ENCODE measurements around the gene CENPF.
"Not testable (repeated sequence)": the region's sequence is repeated elsewhere in the genome, so short reads cannot be mapped to it uniquely, and the experiment has no call there.

The CENPF gene

DNA sequence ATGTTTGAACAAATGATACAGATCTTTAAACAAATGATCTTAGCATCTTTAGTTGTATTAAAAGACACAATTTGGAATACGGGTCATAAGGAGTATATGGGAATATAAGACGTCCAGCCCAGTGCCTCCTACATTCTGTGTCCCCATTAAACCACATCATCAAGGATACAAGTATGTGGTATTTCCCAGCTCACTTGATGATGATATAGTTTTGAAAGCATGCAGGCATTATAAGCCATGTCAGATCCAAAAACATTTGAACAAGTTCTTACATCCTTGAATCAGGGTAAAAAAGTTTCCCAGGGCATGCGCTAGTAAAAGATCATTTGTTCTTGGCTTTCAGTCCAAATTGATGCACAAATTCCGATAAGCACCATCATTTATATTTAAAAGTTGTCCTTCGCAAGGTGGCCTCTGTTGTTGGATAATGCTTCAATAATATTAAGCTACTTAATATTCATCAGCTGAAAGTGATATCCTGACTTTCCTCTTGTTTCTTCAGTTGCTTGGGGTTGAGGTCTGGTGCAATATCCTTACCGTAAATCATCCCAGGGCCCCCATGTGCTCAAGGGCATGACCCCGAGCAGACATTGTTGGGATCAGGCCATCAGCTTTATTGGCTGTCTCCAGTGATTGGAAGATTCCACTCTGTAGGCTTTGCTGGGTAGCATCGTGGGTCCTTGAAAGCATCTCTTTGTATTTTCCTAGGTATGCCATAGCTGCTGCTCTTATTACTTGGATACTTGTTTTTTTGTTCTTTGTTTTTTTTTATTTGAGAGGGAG, 61.8 kb downstream of the CENPF start:
- DNase-seq = no peak

DNA sequence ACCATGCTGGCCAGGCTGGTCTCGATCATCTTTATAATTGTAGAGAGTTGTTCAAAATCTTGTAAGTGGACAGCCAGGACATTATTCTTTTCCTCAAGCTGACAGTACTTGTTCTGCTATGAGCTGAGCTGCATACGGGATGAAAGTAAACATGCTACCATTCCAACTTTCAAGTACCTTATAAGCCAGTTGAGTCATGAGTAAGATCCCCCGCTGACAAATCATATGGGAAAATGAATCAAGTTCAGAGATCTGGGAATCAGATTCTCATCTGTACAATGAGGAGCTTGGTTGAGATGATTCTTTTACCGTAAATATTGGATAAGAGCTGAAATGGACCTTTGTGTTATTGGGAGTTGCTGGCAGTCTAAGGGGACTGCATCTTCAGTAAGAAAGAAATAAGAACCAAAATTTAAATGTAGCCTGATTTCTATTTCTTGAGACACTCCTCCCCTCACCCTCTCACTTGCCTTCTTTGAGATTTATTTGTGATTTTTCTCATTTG, 62.7 kb downstream of the CENPF start:
- no peak for DNase-seq

DNA sequence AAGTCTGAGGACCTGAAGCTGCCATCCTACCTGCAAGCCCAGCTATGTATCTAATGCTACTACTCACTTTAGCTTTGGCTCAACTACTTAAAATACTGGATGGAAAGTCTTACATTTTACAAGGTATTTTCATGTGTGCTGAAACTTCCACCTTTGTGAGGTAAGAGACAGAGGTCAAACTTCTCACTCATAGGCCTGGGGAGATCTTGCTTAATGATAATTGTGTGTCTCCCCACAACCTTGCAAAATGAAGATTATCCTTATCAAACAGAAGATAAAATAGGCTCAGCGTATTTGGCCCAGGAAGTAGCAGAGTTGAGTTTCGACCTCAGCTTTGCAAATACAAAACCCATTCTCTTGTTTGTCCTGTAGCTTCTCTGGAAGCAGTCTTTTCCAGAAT, 63.7 kb downstream of the CENPF start:
- no peak for DNase-seq

DNA sequence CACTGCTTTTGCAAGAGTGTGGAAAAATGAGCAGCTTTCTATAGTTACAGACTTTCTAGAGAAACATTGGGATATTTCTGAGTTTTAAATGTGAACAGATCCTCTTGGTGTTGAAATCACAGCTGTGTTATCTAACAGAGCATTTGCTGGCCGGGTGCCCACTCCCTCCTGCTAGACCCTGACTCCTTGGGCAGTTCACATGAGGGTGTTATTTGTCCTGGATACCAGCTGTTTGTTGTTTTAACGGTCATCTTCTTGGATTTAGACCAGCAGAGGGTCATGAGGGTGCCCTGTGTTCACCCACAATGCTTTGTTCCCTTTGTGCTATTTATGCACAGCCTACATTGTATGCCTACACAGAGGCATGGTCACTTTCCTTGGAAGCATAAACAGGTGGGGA, 67.1 kb downstream of the CENPF start:
- no peak for DNase-seq

DNA sequence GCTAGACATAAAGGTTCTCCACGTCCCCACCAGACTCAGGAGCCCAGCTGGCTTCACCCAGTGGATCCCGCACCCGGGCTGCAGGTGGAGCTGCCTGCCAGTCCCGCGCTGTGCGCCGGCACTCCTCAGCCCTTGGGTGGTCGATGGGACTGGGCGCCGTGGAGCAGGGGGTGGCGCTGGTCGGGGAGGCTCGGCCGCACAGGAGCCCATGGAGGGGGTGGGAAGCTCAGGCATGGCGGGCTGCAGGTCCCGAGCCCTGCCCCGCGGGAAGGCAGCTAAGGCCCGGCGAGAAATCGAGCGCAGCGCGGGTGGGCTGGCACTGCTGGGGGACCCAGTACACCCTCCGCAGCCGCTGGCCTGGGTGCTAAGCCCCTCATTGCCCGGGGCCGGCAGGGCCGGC, 70.0 kb downstream of the CENPF start:
- DNase-seq = not testable (repeated sequence)

DNA sequence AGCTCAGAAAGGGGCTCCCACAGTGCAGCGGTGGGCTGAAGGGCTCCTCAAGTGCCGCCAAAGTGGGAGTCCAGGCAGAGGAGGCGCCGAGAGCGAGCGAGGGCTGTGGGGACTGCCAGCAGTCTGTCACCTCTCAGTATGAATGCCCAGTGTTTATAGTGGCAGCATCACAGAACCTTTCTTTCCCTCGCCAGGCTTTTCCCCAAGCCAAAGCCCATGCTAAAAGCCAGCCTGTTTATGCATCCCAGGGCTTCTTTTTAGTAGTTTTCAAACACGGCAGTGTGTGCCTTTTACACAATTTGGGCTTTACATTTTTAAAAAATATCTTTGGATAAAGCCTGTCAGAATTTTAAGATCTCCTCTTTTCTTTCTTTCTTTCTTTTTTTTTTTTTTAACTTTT, 70.6 kb downstream of the CENPF start:
- no peak for DNase-seq

DNA sequence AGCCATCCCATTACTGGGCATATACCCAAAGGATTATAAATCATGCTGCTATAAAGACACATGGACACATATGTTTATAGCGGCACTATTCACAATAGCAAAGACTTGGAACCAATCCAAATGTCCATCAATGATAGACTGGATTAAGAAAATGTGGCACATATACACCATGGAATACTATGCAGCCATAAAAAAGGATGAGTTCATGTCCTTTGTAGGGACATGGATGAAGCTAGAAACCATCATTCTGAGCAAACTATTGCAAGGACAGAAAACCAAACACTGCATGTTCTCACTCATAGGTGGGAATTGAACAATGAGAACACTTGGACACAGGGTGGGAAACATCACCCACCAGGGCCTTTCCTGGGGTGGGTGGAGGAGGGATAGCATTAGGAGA, 72.5 kb downstream of the CENPF start:
- DNase-seq = not testable (repeated sequence)

DNA sequence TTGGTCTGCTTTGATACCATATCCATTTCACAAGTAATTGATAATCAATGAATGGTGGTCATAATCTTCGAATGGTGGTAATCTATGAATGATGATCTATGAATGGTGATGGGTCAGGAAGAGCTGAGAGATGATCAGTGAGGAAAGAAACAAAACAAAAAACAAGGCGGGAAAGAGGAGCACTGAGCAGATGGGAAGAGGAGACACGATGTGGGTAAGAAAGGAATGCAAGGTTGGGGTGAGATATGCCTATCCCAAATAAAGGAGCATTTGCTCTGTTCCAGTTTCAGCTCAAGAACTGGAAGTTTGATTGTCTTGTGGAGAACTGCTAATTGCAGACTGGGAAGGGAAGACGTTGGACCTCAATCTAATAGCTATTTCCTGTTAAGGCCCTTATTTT, 73.8 kb downstream of the CENPF start:
- no peak for DNase-seq

DNA sequence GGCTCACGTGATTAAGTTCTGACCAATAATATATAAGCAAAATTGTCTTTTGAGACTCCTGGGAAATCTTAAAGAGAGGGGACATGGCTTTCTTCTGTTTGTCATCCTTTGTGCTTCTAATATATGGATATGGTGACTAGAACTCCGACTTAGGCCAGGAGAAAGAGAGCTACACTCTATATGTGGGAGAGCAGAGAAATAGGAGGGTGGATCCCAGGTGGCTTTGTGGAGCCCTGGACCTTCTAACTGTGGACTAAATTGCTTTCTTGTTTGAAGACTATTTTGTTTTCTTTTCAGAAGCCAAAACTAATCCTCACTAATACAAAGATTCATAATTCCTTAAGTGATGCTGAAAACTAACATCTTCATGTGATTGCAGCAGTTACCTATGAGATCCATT, 75.0 kb downstream of the CENPF start:
- DNase-seq = no peak

DNA sequence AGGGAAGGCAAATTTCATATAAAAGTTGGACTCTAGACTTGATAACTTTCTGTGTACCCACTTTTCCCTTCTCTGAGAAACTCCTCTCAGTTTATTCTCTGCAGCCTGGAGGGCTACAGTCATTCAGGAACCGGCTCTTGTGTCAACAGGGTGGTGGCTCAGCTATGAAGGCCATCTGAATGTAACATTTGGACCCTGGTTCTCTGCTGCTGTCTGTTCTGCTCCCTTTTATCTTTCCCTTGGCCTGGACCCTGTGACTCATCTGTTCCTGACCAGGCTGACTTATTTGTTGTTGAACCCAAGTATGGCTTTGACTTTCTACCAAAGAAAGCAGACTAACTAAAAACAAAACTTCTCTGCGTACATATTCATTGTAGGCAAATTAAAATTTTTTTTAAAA, 75.4 kb downstream of the CENPF start:
- DNase-seq = no peak

DNA sequence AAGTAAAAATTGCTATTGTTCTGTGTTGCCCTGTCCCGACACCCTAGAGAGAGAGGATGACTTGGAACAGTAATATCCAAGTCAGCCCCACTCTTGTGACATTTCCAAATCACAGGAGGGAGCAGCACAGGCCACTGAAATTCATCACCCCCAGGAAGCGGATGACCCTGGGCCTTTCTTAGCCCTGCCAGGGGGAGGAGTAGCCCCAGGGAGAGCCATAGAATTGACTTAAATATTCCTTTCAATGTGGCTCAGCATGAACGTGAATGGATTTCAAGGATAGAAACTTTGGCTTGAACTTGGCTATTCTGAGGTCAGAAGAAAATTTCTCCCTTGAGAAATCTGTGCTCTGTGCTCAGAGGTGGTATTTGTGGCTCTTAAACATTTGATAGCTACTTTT, 80.6 kb downstream of the CENPF start:
- no peak for DNase-seq

DNA sequence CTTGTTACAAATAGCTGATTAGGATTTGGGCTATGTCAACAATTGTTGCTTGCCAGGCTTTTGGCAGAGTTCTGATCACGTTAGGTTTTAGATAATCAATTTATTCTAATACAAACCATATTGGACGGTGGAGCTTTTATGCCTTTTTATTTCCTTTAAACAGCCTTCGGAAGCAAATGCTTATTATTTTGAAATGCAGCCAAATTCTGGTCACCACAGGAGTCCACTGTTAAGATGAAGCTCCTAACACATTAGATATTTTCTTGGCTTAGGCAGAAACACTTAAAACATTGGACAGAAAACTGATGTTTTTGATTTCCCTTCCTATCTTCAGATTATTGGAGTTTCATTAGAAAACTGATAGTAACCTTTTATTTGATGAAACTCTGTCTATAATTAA, 82.9 kb downstream of the CENPF start:
- no peak for DNase-seq

DNA sequence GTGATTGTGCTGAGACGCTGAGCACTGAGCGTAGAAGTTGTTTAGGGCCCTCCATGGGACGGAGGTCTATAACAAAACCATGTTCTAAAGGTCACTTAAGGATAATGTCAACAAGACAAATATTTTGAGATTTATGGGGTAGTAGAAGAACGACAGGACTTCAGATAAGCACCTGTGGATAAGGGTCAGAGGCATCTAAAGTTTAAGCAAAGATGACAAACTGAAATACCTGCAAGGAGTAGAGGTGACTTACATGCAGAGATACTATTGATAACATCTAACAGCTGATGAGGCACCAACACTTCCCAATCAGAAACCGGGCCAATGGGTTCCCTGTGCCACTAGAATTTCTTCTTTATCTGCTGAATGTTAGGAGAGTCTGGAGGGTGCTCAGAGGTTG, 83.5 kb downstream of the CENPF start:
- DNase-seq = no peak

DNA sequence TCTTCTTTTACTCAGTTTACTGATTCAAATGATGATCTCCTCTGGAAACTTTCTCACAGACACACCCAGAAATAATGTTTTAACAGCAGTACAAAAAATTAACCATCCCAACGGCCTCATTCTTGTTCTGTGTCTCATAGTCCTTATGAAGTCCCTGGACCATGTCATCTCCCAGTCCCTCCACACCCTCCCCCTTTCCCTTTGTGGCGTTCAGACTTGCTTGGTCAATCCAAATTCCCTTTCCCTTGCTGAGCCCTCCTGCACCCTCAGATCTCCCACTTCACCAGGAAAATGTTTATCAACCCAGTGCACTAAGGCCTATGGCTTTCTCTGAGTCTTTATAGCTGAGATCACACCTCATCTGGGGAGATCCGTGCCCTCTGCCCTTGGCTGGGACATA, 85.9 kb downstream of the CENPF start:
- DNase-seq = no peak

DNA sequence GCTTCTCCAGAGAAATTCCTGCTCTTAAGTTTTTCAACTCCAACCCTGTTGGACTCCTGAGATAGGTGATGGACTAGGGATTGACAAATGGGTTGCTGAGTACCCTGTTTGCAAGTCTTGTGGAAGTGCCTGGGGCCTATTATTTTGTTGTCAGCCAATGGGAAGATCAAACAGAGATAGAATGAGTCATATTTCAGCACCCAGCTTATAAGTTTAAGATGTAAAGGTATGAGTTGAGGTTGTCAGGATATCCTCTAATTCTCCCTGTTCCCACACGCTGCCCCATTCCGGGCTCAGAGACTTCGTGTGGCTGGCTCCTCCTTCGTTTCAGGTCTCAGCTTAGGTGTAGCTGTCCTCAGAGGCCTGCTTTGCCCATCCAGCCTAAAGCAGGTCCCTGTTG, 91.8 kb downstream of the CENPF start:
- no peak for DNase-seq

DNA sequence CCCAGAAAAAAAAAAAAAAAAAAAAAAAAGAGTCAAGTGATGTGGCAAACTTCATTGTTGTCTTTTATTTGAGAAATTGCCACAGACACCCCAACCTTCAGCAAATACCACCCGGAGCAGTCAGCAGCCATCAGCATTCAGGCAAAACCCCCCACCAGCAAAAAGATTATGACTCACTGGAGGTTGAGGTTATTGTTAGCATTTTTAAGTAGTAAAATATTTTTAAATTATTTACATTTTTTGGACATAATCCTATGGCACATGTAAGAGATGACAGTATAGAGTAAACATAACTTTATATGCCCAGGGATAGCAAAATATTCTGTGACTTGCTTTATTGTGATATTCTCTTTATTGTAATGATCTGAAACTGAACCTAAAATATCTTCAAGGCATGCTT, 95.6 kb downstream of the CENPF start:
- DNase-seq = no peak

DNA sequence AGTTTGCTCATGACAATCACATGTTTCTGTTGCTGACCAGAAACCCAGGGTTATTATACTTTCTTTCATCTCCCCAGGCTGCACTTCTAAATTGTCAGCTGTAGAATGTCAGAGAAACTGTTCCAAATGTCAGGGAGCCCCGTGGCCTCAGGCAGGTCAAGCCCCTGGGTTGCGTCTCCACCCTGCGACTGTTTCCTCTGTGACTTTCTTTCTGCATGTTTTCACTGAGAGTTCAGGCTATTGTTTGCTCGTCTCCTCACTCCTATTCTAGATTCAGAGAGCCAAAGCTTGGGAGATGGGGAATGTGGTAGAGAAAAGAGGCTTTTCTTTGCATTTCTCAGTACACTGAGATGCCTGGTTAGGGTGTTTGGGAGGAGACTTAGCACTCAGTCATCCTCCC, 97.4 kb downstream of the CENPF start:
- DNase-seq = no peak

DNA sequence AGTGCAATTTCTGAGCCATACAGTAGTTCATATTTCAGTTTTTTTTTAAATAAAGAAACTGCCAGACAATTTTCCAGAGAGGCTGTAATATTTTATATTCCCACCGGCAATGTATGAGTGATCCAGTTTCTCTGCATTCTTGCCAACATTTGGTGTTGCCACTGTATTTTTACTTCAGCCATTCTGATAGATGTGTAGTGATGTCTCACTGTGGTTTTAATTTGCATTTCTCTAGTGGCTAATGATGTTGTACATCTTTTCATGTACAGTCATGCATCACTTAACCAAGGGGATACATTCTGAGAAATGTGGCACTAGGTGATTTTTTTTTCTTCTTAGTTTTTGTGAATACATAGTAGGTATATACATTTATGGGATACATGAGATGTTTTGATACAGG, 99.6 kb downstream of the CENPF start:
- DNase-seq = no peak

DNA sequence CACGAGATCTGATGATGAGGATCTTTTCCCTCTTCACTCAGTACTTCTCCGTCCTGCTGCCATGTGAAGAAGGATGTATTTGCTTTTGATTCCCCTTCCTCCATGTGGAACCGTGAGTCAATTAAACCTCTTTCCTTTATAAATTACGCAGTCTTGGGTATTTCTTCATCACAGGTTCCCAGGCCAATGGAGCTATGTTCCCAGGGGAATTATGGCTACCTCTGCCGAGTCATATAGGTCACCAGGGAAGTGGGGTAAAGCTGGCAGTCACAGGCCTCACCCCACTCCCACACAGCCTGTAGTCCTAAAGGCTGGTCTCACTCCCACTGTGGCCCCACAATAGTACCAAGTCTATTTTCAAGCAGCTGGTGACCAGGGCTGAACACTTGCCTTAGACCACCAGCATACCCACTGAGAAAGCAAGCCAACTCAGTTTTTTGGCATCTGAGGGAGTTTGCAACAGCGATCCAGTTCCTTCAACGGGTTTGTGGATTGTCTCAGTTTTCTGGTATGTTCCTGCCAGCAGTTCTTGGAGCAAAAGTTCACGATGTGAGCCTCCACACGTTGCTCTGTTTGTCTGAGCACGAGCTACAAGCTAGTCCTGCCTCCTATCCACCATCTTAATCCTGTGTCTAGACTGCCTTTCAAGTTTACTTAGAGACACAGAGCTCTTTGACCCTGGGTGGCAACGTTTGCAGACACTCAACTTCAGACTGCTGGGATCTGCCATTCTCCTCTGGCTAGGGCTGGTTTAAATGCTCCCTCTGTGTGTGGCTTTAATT, 104.5 kb downstream of the CENPF start:
- DNase-seq = no peak

DNA sequence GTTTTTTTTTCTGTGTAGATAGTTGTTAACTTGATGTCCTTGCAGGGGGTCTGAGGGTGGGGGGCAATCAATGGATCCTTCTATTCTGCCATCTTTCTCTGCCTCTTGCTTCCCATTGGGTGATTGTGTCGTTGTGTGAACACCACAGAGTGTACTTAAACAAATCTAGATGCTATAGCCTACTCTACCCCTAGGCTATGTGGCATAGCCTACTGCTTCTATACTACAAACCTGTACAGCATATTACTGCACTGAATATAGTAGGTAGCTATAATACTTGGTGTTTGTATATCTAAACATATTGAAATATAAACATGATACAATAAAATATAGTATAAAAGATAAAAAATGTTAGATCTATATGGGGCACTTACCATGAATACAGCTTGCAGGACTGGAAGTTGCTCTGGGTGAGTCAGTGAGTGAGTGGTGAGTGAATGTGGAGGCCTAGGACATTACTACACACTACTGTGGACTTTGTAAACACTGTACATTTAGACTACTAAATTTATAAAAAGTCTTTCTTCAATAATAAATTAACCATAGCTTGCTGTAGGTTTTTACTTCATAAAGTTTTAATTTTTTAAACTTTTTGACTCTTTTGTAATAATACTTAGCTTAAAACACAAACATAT, 105.4 kb downstream of the CENPF start:
- no peak for DNase-seq

DNA sequence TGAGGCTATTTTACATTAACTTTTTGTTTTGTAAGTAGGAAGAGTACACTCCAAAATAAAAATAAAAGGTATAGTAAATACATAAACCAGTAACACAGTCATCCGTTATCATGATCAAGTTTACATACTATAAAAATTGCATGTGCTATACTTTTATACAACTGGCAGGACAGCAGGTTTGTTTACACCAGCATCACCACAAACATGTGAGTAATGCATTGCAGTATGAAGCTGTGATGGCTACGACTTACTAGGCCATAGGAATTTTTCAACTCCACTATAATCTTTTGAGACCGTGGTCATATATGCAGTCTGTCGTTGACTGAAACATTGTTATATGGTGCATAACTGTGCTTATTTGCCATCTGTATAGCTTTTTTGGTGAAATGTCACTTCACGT, 106.2 kb downstream of the CENPF start:
- no peak for DNase-seq

DNA sequence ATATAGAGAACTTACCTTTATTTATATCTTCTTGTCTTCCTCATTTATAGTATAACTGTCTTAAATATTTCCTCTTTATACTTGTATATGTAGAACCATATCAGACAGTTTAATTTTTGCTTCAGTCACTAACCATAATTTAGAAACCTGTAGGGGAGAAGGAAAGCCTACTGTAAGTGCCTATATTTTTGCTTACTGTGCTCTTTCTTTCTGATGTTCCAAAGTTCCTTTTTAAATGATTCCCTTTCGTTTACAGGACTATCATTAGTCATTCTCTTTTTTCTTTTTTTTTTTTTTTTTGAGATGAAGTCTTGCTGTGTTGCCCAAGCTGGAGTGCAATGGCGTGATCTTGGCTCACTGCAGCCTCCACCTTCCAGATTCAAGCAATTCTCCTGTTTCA, 109.7 kb downstream of the CENPF start:
- no peak for DNase-seq

All from CD4-positive, alpha-beta T cell treated with Interleukin-17A for 1 hour (primary cell).